IPS-18a (cell line): ENCODE results near the gene PCF11.
A peak's percentile ranks its signal among the peaks of the same experiment; 100 is the strongest.
"Not testable (repeated sequence)": the region's sequence is repeated elsewhere in the genome, so short reads cannot be mapped to it uniquely, and the experiment has no call there.

Experiments used
- H3K27ac ChIP-seq: one replicate; pipeline ENCODE4 v1.5.1; 2013; ENCODE audit warnings: low read length
- H3K27me3 ChIP-seq: one replicate; pipeline ENCODE4 v1.6.1; 2013; ENCODE audit warnings: mild to moderate bottlenecking, low read length; ENCODE audit not compliant: control insufficient read depth, insufficient read depth
- H3K36me3 ChIP-seq: one replicate; pipeline ENCODE4 v1.6.1; 2013; ENCODE audit warnings: low read depth, low read length; ENCODE audit not compliant: control insufficient read depth
- H3K4me1 ChIP-seq: one replicate; pipeline ENCODE4 v1.6.1; 2013; ENCODE audit warnings: low read depth, low read length; ENCODE audit not compliant: control insufficient read depth
- H3K4me3 ChIP-seq: one replicate; pipeline ENCODE4 v1.5.1; 2013; ENCODE audit warnings: low read length
- H3K9ac ChIP-seq: one replicate; pipeline ENCODE4 v1.6.1; 2013; ENCODE audit warnings: mild to moderate bottlenecking, low read length, moderate library complexity
- H3K9me3 ChIP-seq: one replicate; pipeline ENCODE4 v1.6.1; 2013; ENCODE audit warnings: low read depth, low read length; ENCODE audit not compliant: control insufficient read depth

PCF11 gene

DNA sequence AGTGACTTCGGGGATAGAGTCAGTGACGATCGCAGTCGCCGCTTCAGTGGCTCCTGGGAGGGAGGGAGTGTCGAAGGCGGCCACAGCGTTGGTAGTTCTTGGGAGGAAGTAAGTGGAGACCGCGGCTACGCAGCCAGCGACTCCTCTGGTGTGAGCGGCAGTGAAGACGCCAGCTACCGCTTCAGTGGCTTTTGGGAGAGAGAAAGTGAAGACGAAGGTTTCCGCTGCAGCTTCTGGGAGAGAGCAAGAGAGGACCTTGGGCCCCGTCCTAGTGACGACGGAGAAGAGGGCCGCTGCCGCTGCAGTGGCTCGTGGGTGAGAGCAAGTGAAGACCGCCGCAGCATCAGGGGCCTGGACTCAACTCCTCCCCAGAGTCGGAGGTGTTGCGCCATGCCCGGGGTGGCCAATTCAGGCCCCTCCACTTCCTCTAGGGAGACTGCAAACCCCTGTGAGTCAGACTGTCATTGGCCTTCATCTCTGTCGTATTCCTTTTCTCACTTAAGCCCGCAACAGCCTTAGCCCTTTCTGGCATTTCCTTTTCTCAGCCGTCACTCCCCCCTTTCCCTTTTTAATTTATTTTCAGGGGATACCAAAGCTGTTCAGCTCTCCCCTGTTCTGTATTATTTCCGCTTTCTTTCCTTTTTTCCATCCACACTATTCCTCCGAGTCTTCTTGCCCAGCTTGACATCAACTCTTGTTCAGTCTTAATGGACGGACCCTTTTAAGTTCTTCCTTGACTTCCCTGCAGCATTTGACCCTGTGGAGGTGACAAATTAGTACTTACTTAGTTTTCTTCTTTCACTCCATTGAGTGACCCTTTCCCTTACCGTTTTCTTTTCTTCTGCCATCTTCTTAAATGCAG lies 37.6 kb downstream of the PCF11 start:
- Histone ChIP-seq H3K27ac (no peak overlapping the region), H3K4me3 (peak overlapping the region; percentile 86)

DNA sequence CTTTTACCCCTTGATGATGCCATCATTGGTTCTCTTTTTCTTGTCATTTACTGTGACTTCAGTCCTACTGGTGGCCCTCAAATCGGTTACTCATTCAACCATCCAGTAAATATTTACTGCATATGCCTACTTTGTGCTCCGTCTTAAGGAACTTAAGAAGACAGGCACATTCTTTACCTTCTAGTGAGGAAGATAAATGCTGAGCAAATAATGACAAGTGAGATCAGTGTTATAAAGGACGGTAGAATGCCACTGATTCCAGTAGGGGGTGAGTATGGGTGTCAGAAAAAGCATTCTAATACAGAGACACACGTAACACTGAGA lies 38.2 kb downstream of the PCF11 start:
- Histone ChIP-seq H3K9me3 (no peaks in the 10 kb centered on the region), H3K9ac (peak overlapping the region; percentile 79), H3K4me3 (peak overlapping the region; percentile 86), H3K36me3 (peaks cover 20% of the 10 kb centered on the region), H3K27ac (no peak overlapping the region), H3K27me3 (peaks cover 15% of the 10 kb centered on the region), H3K4me1 (peaks cover 12% of the 10 kb centered on the region)

More for the DNA sequence above, 37.6 kb downstream of the PCF11 start:
- H3K4me1 ChIP-seq = peaks cover 12% of the 10 kb centered on the region
- H3K9ac ChIP-seq = peak overlapping the region; percentile 79
- H3K9me3 ChIP-seq = no peaks in the 10 kb centered on the region
- peaks cover 20% of the 10 kb centered on the region for H3K36me3 ChIP-seq
- peaks cover 15% of the 10 kb centered on the region for H3K27me3 ChIP-seq

DNA sequence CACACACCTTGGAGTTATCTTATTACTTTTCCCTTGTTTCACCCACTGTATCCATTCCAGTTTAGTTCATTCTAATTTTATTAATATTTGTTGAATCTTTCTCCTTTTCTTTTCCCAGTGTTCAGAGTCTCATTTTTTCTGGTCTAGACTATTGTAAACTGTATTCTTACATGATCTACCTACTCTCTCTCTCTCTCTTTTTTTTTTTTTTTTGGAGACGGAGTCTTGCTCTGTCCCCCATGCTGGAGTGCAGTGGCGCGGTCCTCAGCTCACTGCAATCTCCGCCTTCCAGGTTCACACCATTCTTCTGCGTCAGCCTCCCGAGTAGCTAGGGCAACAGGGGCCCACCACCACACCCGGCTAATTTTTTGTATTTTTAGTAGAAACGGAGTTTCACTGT lies 38.7 kb downstream of the PCF11 start:
- Histone ChIP-seq H3K9me3 (no peaks in the 10 kb centered on the region), H3K9ac (no peak overlapping the region), H3K36me3 (peaks cover 14% of the 10 kb centered on the region), H3K27me3 (peaks cover 15% of the 10 kb centered on the region), H3K27ac (no peak overlapping the region), H3K4me1 (peaks cover 12% of the 10 kb centered on the region), H3K4me3 (no peak overlapping the region)

DNA sequence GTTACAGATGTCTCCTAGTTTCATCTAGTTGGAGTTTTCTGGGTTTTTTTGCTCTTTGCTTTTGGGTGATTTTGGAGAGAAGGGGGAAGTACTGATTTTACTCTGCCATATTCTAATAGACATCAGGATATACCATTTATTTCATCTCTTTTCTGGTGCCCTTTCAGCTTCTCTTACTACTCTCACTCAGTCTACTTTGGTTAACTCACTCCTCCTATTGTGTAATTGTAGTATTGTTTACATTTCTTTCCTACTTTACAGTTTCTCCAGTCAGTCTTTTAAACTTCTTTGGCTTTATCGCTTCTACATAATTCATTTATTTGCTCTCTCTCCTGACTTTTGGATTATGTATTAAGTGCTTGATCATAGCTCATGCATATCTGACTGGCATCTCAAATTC lies 43.1 kb downstream of the PCF11 start:
- no peaks in the 10 kb centered on the region for H3K9me3 ChIP-seq
- no peak overlapping the region for H3K27ac ChIP-seq
- peaks cover 6% of the 10 kb centered on the region for H3K27me3 ChIP-seq
- no peak overlapping the region for H3K9ac ChIP-seq
- H3K4me1 ChIP-seq = peaks cover 2% of the 10 kb centered on the region
- no peaks in the 10 kb centered on the region for H3K36me3 ChIP-seq
- H3K4me3 ChIP-seq = no peak overlapping the region

- no peak overlapping the region for H3K27ac ChIP-seq
- H3K27me3 ChIP-seq = no peaks in the 10 kb centered on the region
- H3K9ac ChIP-seq = no peak overlapping the region
- H3K36me3 ChIP-seq = no peaks in the 10 kb centered on the region
- H3K9me3 ChIP-seq = no peaks in the 10 kb centered on the region
- H3K4me3 ChIP-seq = no peak overlapping the region
- H3K4me1 ChIP-seq = no peaks in the 10 kb centered on the region
These were observed 48.8 kb downstream of the PCF11 start for GRCh38 chr11:83205608-83206185.

GRCh38 chr11:83206221-83206620 lies 49.3 kb downstream of the PCF11 start:
- H3K4me1 ChIP-seq = no peaks in the 10 kb centered on the region
- no peak overlapping the region for H3K27ac ChIP-seq
- H3K27me3 ChIP-seq = no peaks in the 10 kb centered on the region
- no peak overlapping the region for H3K4me3 ChIP-seq
- no peak overlapping the region for H3K9ac ChIP-seq
- H3K9me3 ChIP-seq = no peaks in the 10 kb centered on the region
- no peaks in the 10 kb centered on the region for H3K36me3 ChIP-seq

DNA sequence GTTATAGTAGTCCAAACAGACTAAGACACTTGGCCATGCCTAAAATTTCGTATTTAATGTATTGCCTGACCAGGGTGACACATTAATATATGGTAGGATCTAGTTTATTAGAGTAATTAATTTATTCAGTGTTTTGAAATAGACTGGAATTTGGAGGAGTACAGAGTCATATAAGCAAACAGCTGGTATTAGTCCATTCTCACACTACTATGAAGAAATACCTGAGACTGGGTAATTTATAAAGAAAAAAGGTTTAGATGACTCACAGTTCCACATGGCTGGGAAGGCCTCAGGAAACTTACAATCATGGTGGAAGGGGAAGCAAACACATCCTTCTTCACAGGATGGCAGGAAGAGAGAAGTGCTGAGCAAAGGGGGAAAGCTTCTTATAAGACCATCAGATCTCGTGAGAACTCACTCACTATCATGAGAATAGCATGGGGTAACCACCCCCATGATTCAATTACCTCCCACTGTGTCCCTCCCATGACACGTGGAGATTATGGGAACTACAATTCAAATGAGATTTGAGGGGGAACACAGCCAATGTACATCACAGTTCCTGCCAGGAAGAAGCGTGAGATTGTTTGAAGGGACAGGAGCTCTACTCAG lies 49.9 kb downstream of the PCF11 start:
- not testable (repeated sequence) for H3K4me3 ChIP-seq, H3K9me3 ChIP-seq, H3K27ac ChIP-seq, H3K4me1 ChIP-seq, H3K9ac ChIP-seq, H3K36me3 ChIP-seq, H3K27me3 ChIP-seq

- H3K9me3 ChIP-seq = no peaks in the 10 kb centered on the region
These were observed 62.2 kb downstream of the PCF11 start for GRCh38 chr11:83219095-83219494.

GRCh38 chr11:83220260-83220659 lies 63.3 kb downstream of the PCF11 start:
- Histone ChIP-seq H3K27ac (no peak overlapping the region), H3K9ac (no peak overlapping the region)

More at GRCh38 chr11:83219095-83219494, 62.2 kb downstream of the PCF11 start:
- no peak overlapping the region for H3K9ac ChIP-seq
- H3K36me3 ChIP-seq = no peaks in the 10 kb centered on the region
- no peak overlapping the region for H3K27ac ChIP-seq
- H3K27me3 ChIP-seq = no peaks in the 10 kb centered on the region
- no peaks in the 10 kb centered on the region for H3K4me1 ChIP-seq
- no peak overlapping the region for H3K4me3 ChIP-seq

GRCh38 chr11:83221694-83222093 lies 64.8 kb downstream of the PCF11 start:
- Histone ChIP-seq H3K9ac (no peak overlapping the region), H3K4me1 (no peaks in the 10 kb centered on the region), H3K27me3 (no peaks in the 10 kb centered on the region), H3K36me3 (no peaks in the 10 kb centered on the region), H3K9me3 (no peaks in the 10 kb centered on the region), H3K4me3 (no peak overlapping the region), H3K27ac (no peak overlapping the region)

More at GRCh38 chr11:83220260-83220659, 63.3 kb downstream of the PCF11 start:
- Histone ChIP-seq H3K36me3 (no peaks in the 10 kb centered on the region), H3K27me3 (no peaks in the 10 kb centered on the region), H3K4me1 (no peaks in the 10 kb centered on the region), H3K9me3 (no peaks in the 10 kb centered on the region), H3K4me3 (no peak overlapping the region)

GRCh38 chr11:83222499-83222898 lies 65.6 kb downstream of the PCF11 start:
- Histone ChIP-seq H3K36me3 (no peaks in the 10 kb centered on the region), H3K27me3 (no peaks in the 10 kb centered on the region), H3K9me3 (no peaks in the 10 kb centered on the region), H3K4me3 (no peak overlapping the region), H3K4me1 (no peaks in the 10 kb centered on the region), H3K9ac (no peak overlapping the region), H3K27ac (no peak overlapping the region)
